ENCODE measurements around the gene ENTPD7. TPM values are rescaled to one million over a fixed set of nuclear protein-coding genes. Genes with fewer than 3 reads are reported as not detected.
"Not testable (repeated sequence)": the region's sequence is repeated elsewhere in the genome, so short reads cannot be mapped to it uniquely, and the experiment has no call there.

The ENTPD7 gene
- total RNA-seq, 1 donor from 2014 or later: 16.5 TPM

GRCh38 chr10:99731306-99732032 is 72.2 kb downstream of the ENTPD7 start:
- peaks cover 5% of the 10 kb centered on the region for H3K27me3 Mint-ChIP-seq (ENCODE audit: unreplicated experiment)
- peak overlapping the region; percentile 97 for H3K4me3 Mint-ChIP-seq (ENCODE audit: unreplicated experiment)
- no peak for DNase-seq (ENCODE audit: low spot score)
- peaks cover 9% of the 10 kb centered on the region for H3K4me1 Mint-ChIP-seq (ENCODE audit: unreplicated experiment)
- no peak for TF ChIP-seq CTCF (IDR thresholded peaks at IDR 0.05; ENCODE audit: unreplicated experiment)
- H3K36me3 Mint-ChIP-seq (ENCODE audit: low read depth, unreplicated experiment): peaks cover 20% of the 10 kb centered on the region
- H3K27ac Mint-ChIP-seq (ENCODE audit: unreplicated experiment): peak overlapping the region; percentile 94
- H3K9me3 Mint-ChIP-seq (ENCODE audit: unreplicated experiment): no peaks in the 10 kb centered on the region

- TF ChIP-seq CTCF (IDR thresholded peaks at IDR 0.05; ENCODE audit: unreplicated experiment): peak; percentile 39
- Mint-ChIP-seq H3K27ac (ENCODE audit: unreplicated experiment) (peak within 1 kb of the TSS; percentile 94), H3K9me3 (ENCODE audit: unreplicated experiment) (no peaks in the 10 kb centered on the region)
These were observed 72.9 kb downstream of the ENTPD7 start, which contains the start of the genes COX15 and CUTC for GRCh38 chr10:99732033-99732842. TSS of gene COX15 (minus strand) at chr10:99732127. CDS start at chr10:99732049, 78 bp downstream. TSS of gene CUTC (plus strand) at chr10:99732234. CDS start at chr10:99732349, 115 bp downstream.

GRCh38 chr10:99733366-99733765 is 74.1 kb downstream of the ENTPD7 start:
- H3K9me3 Mint-ChIP-seq (ENCODE audit: unreplicated experiment): no peaks in the 10 kb centered on the region
- peaks cover 8% of the 10 kb centered on the region for H3K36me3 Mint-ChIP-seq (ENCODE audit: low read depth, unreplicated experiment)
- H3K4me1 Mint-ChIP-seq (ENCODE audit: unreplicated experiment): peaks cover 9% of the 10 kb centered on the region
- DNase-seq (ENCODE audit: low spot score): no peak
- peaks cover 3% of the 10 kb centered on the region for H3K27me3 Mint-ChIP-seq (ENCODE audit: unreplicated experiment)
- TF ChIP-seq CTCF (IDR thresholded peaks at IDR 0.05; ENCODE audit: unreplicated experiment): no peak
- H3K27ac Mint-ChIP-seq (ENCODE audit: unreplicated experiment): no peak overlapping the region
- peak overlapping the region; percentile 47 for H3K4me3 Mint-ChIP-seq (ENCODE audit: unreplicated experiment)

More at GRCh38 chr10:99732033-99732842, 72.9 kb downstream of the ENTPD7 start, which contains the start of the genes COX15 and CUTC:
- Mint-ChIP-seq H3K27me3 (ENCODE audit: unreplicated experiment) (peaks cover 5% of the 10 kb centered on the region), H3K4me3 (ENCODE audit: unreplicated experiment) (peak within 1 kb of the TSS; percentile 97), H3K36me3 (ENCODE audit: low read depth, unreplicated experiment) (peaks cover 15% of the 10 kb centered on the region), H3K4me1 (ENCODE audit: unreplicated experiment) (peaks cover 9% of the 10 kb centered on the region)
- DNase-seq (ENCODE audit: low spot score): peak; percentile 95

GRCh38 chr10:99734111-99734510 is 74.8 kb downstream of the ENTPD7 start:
- H3K4me3 Mint-ChIP-seq (ENCODE audit: unreplicated experiment); H3K27ac Mint-ChIP-seq (ENCODE audit: unreplicated experiment); H3K4me1 Mint-ChIP-seq (ENCODE audit: unreplicated experiment); H3K9me3 Mint-ChIP-seq (ENCODE audit: unreplicated experiment); DNase-seq (ENCODE audit: low spot score); H3K27me3 Mint-ChIP-seq (ENCODE audit: unreplicated experiment); H3K36me3 Mint-ChIP-seq (ENCODE audit: low read depth, unreplicated experiment): not testable (repeated sequence)

- TF ChIP-seq CTCF (IDR thresholded peaks at IDR 0.05; ENCODE audit: unreplicated experiment): no peak
- Mint-ChIP-seq H3K4me3 (ENCODE audit: unreplicated experiment) (no peak overlapping the region), H3K4me1 (ENCODE audit: unreplicated experiment) (no peaks in the 10 kb centered on the region), H3K27me3 (ENCODE audit: unreplicated experiment) (peaks cover 2% of the 10 kb centered on the region), H3K9me3 (ENCODE audit: unreplicated experiment) (no peaks in the 10 kb centered on the region), H3K36me3 (ENCODE audit: low read depth, unreplicated experiment) (peaks cover 35% of the 10 kb centered on the region), H3K27ac (ENCODE audit: unreplicated experiment) (no peak overlapping the region)
- DNase-seq (ENCODE audit: low spot score): no peak
These were observed 81.0 kb downstream of the ENTPD7 start for GRCh38 chr10:99740260-99740659.

All from endothelial cell (in vitro differentiated cells).